ENCODE results near the gene RCN1.
A peak's percentile ranks its signal among the peaks of the same experiment; 100 is the strongest.
"Not testable (repeated sequence)": the region's sequence is repeated elsewhere in the genome, so short reads cannot be mapped to it uniquely, and the experiment has no call there.

The RCN1 gene

GRCh38 chr11:32118025-32118974 lies 27.4 kb downstream of the RCN1 start:
- ChIA-PET CTCF (no interaction called here), POLR2A (ENCODE audit: low non-redundant PET) (no interaction called here)
- TF ChIP-seq, protein P1, sequence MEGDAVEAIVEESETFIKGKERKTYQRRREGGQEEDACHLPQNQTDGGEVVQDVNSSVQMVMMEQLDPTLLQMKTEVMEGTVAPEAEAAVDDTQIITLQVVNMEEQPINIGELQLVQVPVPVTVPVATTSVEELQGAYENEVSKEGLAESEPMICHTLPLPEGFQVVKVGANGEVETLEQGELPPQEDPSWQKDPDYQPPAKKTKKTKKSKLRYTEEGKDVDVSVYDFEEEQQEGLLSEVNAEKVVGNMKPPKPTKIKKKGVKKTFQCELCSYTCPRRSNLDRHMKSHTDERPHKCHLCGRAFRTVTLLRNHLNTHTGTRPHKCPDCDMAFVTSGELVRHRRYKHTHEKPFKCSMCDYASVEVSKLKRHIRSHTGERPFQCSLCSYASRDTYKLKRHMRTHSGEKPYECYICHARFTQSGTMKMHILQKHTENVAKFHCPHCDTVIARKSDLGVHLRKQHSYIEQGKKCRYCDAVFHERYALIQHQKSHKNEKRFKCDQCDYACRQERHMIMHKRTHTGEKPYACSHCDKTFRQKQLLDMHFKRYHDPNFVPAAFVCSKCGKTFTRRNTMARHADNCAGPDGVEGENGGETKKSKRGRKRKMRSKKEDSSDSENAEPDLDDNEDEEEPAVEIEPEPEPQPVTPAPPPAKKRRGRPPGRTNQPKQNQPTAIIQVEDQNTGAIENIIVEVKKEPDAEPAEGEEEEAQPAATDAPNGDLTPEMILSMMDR (conservative IDR thresholded peaks at IDR 0.05; ENCODE audit: low read depth): no peak
- no peak overlapping the region for H3K27ac ChIP-seq
- DNase-seq (ENCODE audit: low spot score): no peak

DNA sequence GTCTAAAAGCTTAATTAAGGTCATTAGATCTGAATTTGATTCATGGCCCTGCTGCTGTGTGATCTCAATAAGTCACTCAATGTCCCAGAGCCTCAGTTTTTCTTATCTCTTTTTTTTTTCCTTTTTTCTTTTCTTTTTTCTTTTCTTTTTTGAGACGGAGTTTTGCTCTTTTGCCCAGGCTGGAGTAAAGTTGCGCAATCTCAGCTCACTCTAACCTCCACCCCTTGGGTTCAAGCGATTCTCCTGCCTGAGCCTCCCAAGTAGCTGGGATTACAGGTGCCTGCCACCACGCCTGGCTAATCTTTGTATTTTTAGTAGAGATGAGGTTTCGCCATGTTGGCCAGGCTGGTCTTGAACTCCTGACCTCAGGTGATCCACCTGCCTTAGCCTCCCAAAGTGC lies 28.3 kb downstream of the RCN1 start:
- POLR2A ChIA-PET (ENCODE audit: low non-redundant PET): interaction anchor here (0.7 kb wide), 1 partner anchor 632 kb away, joined by 4 read pairs; no protein-coding TSS in a partner anchor
- not testable (repeated sequence) for DNase-seq (ENCODE audit: low spot score); H3K27ac ChIP-seq
- CTCF ChIA-PET: interaction anchor here (0.7 kb wide), 1 partner anchor 376 kb away, joined by 3 read pairs; no protein-coding TSS in a partner anchor

DNA sequence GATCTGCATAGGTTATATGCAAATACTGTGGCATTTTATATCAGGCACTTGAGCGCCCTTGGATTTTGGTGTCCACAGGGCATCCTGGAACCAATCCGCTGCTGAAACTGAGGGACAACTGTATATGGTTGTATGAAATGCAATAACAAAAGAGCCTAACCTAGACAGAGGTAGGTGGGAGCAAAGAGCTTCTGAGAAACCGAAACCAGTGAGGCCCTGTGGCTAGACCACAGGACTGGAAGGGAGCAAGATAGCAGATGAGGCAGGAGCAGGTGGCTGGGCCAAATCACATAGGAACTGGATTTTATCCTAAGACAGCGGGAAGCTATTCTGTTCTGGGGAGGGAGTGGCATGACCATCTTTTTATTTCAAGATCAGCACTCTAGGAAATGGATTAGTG lies 30.1 kb downstream of the RCN1 start:
- CTCF ChIA-PET: no interaction called here
- POLR2A ChIA-PET (ENCODE audit: low non-redundant PET): no interaction called here
- DNase-seq (ENCODE audit: low spot score): no peak
- TF ChIP-seq, protein P1 (conservative IDR thresholded peaks at IDR 0.05; ENCODE audit: low read depth): no peak
- H3K27ac ChIP-seq: no peak overlapping the region

DNA sequence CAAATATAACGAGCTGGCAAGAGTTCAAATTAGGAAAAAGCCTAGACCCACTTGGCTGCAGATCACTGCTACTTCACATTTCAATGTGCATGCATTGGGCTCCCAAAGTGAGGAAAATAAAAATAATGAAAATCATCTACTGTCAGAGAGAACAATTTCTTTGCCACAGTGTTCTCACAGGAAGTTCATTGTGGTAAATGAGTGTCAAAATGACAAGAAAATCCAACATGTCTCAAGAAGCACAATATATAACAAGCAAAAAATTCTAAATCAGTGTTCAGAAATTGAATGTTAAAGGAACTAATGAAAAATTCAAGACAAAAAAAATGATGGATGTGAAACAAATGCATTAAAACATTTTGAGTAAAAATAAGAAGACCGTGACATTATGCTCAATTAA lies 31.3 kb downstream of the RCN1 start:
- DNase-seq (ENCODE audit: low spot score): no peak
- ChIA-PET CTCF (no interaction called here), POLR2A (ENCODE audit: low non-redundant PET) (no interaction called here)
- no peak overlapping the region for H3K27ac ChIP-seq
- TF ChIP-seq, protein P1 (conservative IDR thresholded peaks at IDR 0.05; ENCODE audit: low read depth): no peak

DNA sequence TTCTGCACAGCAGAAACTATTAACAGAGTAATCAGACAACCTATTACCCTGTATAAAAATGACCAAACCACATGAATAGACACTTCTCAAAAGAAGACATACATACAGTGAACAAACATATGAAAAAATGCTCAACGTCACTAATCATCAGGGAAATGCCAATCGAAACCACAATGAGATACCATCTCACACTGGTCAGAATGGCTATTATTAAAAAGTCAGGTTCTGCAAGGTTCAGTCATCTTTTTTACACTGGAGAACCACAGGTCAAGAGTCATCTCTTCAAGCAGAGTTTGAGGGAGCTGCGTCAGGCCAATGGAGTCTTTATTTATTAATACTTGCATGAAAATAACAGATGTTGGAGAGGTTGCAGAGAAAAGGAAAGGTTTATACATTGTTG lies 40.4 kb downstream of the RCN1 start:
- TF ChIP-seq, protein P1 (conservative IDR thresholded peaks at IDR 0.05; ENCODE audit: low read depth): no peak
- POLR2A ChIA-PET (ENCODE audit: low non-redundant PET): no interaction called here
- H3K27ac ChIP-seq: no peak overlapping the region
- CTCF ChIA-PET: no interaction called here
- DNase-seq (ENCODE audit: low spot score): no peak

GRCh38 chr11:32136657-32137056 lies 45.8 kb downstream of the RCN1 start:
- CTCF ChIA-PET: interaction anchor here (0.5 to 0.7 kb wide), 2 partner anchors 619 to 1322 kb away, joined by 3 to 4 read pairs; no protein-coding TSS in a partner anchor
- TF ChIP-seq, protein P1 (conservative IDR thresholded peaks at IDR 0.05; ENCODE audit: low read depth): no peak
- POLR2A ChIA-PET (ENCODE audit: low non-redundant PET): no interaction called here
- no peak for DNase-seq (ENCODE audit: low spot score)
- H3K27ac ChIP-seq: peak overlapping the region; percentile 41; the same call in 1 of the 2 replicates

DNA sequence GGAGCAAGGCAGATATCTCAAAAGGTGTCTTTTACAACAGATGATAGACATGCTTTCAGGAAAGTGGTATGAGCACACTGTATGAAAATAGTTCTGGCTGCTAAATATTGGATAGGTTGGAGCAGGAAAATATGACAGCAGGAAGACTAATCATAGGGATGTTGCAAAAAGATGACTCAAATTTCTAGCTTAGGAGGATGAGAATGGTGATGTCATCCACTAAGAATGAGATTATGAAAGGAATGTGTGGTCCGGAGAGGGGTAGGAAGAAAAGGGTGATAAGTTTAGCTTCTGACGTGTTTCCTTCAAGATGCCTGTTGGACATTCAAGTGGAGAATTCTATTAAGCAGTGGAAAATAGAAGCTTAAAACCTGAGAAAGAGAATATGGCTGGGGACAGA lies 46.4 kb downstream of the RCN1 start:
- peak; percentile 92 for DNase-seq (ENCODE audit: low spot score)
- TF ChIP-seq, protein P1 (conservative IDR thresholded peaks at IDR 0.05; ENCODE audit: low read depth): no peak
- H3K27ac ChIP-seq: no peak overlapping the region
- POLR2A ChIA-PET (ENCODE audit: low non-redundant PET): no interaction called here
- CTCF ChIA-PET: interaction anchor here (0.5 to 0.7 kb wide), 3 partner anchors 85 to 1322 kb away, joined by 3 to 4 read pairs (median 3); no protein-coding TSS in a partner anchor
